ENCODE measurements around the gene NUDT9.

DNA sequence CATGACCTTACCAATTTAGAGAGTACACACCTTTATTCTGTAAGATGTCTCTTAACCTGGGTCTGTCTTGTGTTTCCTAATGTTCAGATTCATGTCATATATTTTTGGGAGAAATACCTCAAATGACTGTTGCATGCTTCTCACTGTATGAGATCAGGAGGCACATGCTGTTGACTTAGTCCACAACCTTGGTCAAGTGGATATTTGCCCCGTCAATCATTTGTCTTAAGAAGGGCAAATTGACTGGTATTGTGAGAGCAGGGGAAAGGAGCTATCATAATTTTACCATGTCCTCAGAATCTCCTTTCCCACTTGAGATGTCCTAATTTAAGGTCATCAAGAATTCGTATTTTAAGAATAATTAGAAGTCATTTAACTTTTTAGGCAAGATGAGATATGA is 11.0 kb downstream of the NUDT9 start:
- no peak for TF ChIP-seq GATA2 (IDR thresholded peaks at IDR 0.05; ENCODE audit: low read depth, low read length)
- no peak for TF ChIP-seq GATA3 (IDR thresholded peaks at IDR 0.05; ENCODE audit: low read depth, low read length)

Measured in SH-SY5Y (cell line).